CD4-positive, alpha-beta T cell treated with Interleukin-6 for 4 hours (primary cell): Measurements from ENCODE around the gene UNC79.
"Not testable (repeated sequence)": the region's sequence is repeated elsewhere in the genome, so short reads cannot be mapped to it uniquely, and the experiment has no call there.

Source experiments
- DNase-seq: peaks from one replicate; pipeline ENCODE4 v3.0.0-alpha.2; 2020; ENCODE audit warnings: mixed read lengths

Gene UNC79

DNA sequence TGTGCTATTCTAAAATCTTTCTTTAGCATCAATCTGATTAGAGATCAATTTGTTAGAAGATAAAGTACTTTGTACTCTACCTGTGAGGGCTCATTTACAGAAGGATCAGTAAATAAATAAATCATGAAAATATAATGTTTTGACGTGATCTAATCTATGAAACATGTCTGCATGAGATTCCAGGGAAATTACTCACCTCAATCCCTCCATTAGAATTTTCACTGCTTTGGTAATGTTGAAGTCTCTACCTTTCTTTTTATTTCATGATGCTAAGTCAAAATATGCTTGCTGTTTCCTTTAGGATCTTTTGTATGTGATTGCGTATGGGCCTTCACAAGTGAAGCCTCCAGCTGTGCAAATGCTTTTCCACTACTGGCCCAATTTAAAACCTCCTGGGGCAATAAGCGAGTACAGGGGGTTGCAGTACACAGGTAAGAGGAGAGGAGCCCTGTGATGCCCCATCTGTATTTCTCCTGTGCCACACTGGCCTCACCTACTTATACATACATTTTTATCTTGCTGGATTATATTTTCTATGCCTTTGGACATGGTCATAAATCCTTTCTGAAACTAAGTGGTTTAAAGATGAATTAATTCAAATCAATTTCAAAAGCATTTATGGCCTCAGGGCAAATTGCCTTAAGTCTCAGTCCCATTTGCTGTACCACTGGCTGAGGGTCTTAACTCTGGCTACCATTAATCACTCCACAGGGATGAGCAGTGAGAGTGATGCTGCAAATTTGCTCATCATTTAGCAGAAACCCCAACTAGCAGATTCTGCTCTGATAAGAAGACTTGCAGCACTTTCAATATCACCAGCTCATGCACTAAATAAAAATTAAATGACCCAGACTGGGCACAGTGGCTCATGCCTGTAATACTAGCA, 66.4 kb downstream of the UNC79 start:
- DNase-seq, result no peak

DNA sequence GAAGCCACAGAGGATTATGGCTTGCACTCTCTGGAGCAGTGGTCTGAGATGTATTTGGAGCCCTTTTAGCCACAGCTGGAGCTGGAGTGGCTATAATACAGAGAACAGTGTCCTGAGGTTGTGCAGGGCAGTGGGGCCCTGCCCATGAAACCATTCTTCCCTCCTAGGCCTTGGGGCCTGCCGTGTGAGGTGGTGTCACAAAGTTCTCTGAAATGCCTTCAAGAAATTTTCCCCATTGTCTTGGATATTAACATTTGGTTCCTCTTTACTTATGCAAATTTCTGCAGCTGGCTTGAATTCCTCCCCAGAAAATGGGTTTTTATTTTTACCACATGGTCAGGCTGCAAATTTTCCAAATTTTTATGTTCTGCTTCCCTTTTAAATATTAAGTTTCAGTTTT, 79.3 kb downstream of the UNC79 start:
- DNase-seq, result no peak

GRCh38 chr14:93511001-93511400, 80.3 kb downstream of the UNC79 start:
- DNase-seq, result no peak

GRCh38 chr14:93520053-93520607, 89.4 kb downstream of the UNC79 start:
- DNase-seq, result no peak

- no peak for DNase-seq
Observed at GRCh38 chr14:93522221-93522620, 91.5 kb downstream of the UNC79 start.

DNA sequence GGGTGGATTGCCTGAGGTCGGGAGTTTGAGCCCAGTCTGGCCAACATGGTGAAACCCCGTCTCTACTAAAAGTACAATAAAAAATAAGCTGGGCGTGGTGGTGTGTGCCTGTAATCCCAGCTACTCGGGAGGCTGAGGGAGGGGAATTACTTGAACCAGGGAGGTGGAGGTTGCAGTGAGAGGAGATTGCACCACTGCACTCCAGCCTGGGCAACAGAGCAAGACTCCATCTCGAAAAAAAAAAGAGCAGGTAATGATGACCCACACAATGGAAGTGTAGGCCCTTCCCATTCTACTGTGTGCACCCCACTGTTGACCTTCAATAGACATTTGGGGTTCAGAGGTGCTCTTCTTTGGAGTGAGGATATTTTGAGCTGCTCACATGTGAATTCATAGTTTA, 94.5 kb downstream of the UNC79 start:
- DNase-seq, result not testable (repeated sequence)

- no peak for DNase-seq
Observed at GRCh38 chr14:93525696-93526451, 95.1 kb downstream of the UNC79 start.

DNA sequence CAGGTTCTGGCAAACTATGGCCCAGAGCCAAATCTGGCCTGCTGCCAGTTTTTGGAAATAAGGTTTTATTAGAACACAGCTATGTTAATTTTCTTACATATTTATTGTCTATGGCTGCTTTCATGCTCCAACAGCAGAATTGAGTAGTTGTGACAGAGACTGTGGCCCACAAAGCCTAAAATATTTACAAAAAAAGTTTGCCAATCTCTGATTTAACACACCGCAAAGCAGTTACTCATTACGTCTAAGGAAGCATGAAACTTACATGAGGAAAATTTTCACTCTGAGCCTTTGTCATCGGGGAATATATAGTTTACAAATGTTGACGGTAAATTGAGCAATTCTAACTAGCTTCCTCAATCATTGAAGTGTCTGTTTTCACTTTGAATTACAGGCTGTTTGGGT, 96.5 kb downstream of the UNC79 start:
- no peak for DNase-seq

DNA sequence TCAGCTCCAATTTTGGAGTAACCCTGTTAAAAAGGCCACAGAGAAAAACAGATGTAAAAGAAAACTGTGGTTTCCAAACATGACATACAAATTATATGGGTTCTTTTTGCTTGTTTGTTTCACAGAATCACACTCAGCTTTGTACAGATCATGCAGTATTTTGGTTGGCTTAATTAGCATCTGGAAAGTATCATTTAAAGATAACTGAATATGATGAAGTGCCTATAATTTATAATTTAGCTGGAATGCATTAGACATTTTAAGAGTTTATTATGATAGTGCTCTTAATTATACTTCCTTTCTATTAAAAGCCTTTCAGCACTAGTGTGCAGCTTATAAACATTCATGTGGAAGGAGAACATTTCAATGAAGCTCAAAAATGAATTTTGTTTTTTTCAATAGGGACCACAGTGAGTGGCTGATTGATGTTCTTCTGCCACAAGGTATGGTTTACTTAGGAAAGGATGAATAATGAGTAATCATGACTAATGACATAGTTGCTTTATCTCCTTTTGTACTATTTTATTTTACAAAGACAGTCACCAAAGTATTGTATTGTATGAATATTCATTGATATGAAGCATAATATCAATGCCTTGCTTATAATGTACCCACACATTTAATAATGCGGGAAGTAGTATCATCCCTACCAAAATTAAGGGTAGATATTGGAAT, 98.3 kb downstream of the UNC79 start:
- DNase-seq, result no peak

- DNase-seq, result no peak
Observed at GRCh38 chr14:93531644-93532043, 100.9 kb downstream of the UNC79 start.

- no peak for DNase-seq
Observed at GRCh38 chr14:93532541-93532940, 101.8 kb downstream of the UNC79 start.

- DNase-seq, result no peak
Observed at GRCh38 chr14:93533437-93533836, 102.7 kb downstream of the UNC79 start.

GRCh38 chr14:93533842-93534241, 103.1 kb downstream of the UNC79 start:
- DNase-seq, result no peak

GRCh38 chr14:93535537-93535936, 104.8 kb downstream of the UNC79 start:
- DNase-seq, result no peak

DNA sequence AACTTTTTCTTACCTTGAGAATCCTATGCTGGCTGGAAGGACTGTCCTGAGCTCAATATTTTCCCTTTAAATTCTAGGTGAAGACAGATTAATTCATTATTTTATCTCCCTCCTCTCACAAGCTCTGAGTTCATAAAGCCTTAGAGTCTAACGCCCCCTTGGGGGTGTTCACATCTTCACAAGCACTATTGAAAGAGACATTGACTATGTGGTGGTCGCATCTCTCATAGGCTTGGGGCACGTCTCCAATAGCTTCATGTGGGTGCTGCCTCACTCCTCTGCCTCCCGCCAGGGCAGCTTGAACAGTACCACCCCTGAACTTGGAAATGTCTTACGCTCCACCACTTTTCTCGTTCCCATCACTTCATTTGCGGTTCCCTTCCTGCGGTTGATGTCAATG, 106.2 kb downstream of the UNC79 start:
- DNase-seq, result no peak

GRCh38 chr14:93537951-93538350, 107.2 kb downstream of the UNC79 start:
- no peak for DNase-seq

DNA sequence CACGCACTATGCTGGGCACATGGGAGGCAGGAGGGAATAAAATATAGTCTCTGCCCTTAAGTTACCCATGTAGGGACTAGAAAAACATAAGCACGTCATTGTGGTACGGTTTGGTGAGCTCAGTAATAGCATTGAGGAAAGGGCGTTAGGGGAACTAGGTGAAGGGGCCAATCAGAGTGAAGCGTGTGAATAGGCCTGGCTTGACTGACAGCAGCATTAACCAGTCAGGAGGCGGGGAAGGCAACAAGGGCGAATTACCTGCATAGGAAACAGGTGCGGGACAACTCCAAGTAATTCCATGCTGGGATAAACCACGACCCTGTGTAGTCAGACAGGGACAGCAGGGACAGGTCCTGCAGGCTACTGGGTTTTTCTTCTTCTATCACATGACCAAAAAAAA, 107.7 kb downstream of the UNC79 start:
- no peak for DNase-seq

- no peak for DNase-seq
Observed at GRCh38 chr14:93540235-93540634, 109.5 kb downstream of the UNC79 start.

- DNase-seq, result no peak
Observed at GRCh38 chr14:93543766-93544165, 113.0 kb downstream of the UNC79 start.

DNA sequence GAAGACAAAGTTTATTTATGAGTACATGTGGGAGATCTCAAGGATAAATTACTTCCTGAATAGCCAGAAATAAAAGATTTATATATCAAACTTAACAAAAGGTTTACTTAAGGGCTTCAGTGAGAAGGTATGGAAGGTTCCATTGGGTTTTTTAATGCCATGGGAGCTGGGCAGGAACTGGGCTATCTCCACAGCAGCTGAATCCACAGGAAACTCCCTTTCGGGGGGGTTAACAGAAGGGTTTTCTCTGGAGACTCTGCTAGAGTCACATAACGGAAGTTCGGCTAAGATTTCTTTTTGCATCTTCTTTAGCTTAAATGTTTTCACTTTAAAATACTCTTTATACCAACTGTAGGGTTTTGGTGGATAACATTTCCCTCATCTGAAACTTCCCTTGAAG, 113.5 kb downstream of the UNC79 start:
- no peak for DNase-seq

DNA sequence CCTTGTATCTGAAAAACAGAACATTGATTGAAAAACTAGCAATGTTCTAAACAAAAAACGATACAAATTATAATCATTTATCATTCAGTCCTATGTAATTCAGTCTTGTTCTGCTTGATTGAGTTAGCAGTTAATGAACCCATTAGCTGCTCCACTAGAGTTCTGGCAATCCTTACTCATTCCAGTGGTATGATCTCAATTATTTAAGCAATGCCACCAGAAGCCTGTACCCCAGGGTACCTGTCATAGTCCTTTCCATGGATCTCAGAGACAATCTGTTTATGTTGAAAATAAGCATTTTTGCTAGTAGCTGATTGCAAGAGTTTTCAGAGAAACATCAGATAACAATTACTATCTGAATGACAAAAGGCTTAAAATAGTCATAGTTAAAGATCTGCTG, 115.9 kb downstream of the UNC79 start:
- DNase-seq, result no peak

- DNase-seq, result no peak
Observed at GRCh38 chr14:93548102-93548843, 117.5 kb downstream of the UNC79 start.

GRCh38 chr14:93549595-93549994, 118.9 kb downstream of the UNC79 start:
- DNase-seq, result no peak
